RWPE1 (cell line): ENCODE results near the gene FNDC10.

ENCODE experiments used
- CTCF ChIA-PET: fragments of 350-600 bp; sonication (Branson Sonifier 250); formaldehyde crosslinking; extraction: SDS; loops from one replicate; lab custom pipeline; 2021; lab: Yijun Ruan, JAX
- POLR2A ChIA-PET: fragments of 400-600 bp; formaldehyde crosslinking; extraction: SDS; loops from one replicate; lab custom pipeline; 2020; ENCODE audit warnings: antibody characterized with exemption; ENCODE audit not compliant: low non-redundant PET; lab: Yijun Ruan, JAX
- DNase-seq: peaks from one replicate; pipeline ENCODE4 v3.0.0; 2012; ENCODE audit warnings: low spot score
- H3K27ac ChIP-seq: fragments of 450-650 bp; 2 replicates; pipeline ENCODE4 v1.5.1; 2017
- TF ChIP-seq, protein P1 (sequence below): fragments of 450-650 bp; conservative IDR thresholded peaks from 2 replicates; pipeline ENCODE4 v1.5.1; 2017; ENCODE audit warnings: low read depth, mild to moderate bottlenecking

FNDC10 gene

DNA sequence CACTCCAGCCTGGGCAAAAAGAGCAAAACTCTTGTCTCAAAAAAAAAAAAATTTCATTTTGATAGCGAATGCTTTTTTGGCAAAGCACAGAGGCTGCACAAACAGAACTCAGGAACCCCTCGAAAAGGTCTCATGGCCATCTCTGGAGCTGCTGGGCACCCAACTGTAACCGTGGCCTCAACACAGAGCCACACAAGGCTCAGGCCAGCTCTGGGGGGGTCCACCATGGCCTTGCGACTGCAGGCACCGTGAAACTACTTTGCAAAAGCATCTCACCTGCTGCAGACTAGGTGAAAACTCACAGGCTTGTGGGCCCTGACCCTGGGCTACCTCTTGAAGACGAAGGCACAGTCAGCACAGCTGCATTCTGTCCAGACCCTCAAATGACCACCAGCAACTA is 43.4 kb downstream of the FNDC10 start:
- no peak for DNase-seq
- CTCF ChIA-PET: no interaction called here
- POLR2A ChIA-PET: no interaction called here
- peak overlapping the region; percentile 67 for H3K27ac ChIP-seq
- TF ChIP-seq, protein P1, sequence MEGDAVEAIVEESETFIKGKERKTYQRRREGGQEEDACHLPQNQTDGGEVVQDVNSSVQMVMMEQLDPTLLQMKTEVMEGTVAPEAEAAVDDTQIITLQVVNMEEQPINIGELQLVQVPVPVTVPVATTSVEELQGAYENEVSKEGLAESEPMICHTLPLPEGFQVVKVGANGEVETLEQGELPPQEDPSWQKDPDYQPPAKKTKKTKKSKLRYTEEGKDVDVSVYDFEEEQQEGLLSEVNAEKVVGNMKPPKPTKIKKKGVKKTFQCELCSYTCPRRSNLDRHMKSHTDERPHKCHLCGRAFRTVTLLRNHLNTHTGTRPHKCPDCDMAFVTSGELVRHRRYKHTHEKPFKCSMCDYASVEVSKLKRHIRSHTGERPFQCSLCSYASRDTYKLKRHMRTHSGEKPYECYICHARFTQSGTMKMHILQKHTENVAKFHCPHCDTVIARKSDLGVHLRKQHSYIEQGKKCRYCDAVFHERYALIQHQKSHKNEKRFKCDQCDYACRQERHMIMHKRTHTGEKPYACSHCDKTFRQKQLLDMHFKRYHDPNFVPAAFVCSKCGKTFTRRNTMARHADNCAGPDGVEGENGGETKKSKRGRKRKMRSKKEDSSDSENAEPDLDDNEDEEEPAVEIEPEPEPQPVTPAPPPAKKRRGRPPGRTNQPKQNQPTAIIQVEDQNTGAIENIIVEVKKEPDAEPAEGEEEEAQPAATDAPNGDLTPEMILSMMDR: no peak

DNA sequence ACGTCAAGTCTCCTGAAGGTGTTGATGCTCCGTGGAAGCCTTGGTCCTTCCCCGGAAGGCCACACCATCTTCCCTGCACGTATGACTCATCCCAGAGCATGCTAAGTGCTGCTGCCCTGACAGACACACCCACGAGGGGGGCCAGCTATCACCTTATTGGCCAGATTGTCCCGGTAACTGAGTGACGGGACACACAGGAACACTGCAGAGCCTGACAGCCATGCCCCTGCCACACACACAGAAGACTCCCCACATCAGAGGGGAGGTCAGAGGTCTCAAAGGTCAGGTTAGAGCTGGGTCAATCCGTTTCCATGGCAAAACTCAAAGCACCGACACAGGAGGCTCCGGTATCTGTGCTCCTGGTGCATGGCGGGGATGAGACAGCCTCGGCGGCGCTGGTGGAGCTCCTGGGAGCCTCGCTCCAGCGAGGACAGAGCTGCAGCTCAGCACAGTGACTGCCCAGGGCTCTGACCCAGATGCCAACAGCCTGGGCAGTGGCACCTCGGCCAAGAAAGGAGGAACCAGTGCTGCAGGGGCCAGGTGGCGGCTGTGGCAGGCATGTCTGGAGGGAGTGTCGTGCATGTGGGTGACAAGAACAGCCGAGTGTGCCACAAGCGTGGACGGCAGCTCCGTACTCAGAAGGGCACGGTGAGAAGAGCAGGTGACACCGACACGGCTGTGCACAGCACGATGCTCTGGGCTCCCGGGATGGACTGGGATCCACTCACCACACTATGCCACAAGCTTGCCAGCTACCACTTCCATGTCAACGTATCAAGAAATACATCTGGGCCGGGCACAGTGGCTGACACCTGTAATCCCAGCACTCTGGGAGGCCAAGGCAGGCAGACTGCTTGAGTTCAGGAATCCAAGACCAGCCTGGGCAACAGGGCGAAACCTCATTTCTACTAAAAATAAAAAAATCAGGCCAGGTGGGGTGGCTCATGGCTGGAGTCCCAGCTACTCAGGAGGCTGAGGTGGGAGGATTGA is 44.7 kb downstream of the FNDC10 start:
- H3K27ac ChIP-seq: peak overlapping the region; percentile 67
- ChIA-PET POLR2A (interaction anchor here (0.6 kb wide), 1 partner anchor 571 kb away, joined by 3 read pairs; no protein-coding TSS in a partner anchor), CTCF (interaction anchor here (0.5 kb wide), 1 partner anchor 114 kb away, joined by 3 read pairs; no protein-coding TSS in a partner anchor)
- TF ChIP-seq, protein P1: no peak
- DNase-seq: peak; percentile 71

DNA sequence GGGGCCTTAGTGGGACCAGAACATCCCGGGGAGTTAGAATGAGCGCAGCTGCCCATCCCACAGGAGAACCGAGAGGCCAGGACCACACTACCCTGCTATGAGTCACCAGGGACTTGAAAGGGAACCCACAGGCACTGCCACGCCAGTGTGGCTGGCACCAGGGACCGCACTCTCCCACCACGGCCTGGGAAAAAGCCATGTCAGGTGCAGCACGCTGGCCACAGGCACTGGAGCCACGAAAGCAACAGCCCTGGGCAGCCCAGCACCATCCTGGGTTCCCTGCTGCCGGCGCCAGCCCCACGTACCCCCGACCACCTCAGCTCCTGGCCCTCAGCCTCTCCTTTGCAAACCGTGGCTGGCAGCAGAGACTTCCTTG is 45.4 kb downstream of the FNDC10 start:
- no peak for DNase-seq
- POLR2A ChIA-PET: no interaction called here
- TF ChIP-seq, protein P1: no peak
- CTCF ChIA-PET: no interaction called here
- H3K27ac ChIP-seq: peak overlapping the region; percentile 67

DNA sequence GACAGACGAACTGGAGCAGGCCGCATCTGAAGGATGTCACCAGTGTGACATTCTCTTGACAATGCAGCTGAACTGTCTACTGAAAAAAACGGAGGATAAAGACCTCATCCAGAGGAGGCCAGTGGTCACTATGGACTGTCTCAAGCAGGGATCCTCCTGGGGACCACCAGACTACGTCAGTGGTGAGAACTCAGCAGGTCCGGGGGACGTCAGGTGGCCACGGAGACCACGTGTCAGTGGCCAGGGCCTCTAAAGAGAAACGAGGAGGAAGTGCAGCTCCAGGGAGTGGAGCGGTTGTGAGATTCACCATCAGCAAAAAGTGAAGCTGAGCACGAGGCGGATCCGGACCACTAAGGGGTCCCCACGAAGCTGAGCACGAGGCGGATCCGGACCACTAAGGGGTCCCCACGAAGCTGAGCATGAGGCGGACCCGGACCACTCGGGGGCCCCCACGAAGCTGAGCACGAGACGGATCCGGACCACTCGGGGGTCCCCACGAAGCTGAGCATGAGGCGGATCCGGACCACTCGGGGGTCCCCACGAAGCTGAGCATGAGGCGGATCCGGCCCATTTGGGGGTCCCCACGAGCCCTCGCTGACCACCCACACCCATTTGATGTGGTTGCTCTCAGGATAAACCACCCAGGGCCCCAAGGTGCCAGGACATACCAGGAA is 46.0 kb downstream of the FNDC10 start:
- no peak for DNase-seq
- peak overlapping the region; percentile 67 for H3K27ac ChIP-seq
- POLR2A ChIA-PET: interaction anchor here (0.6 kb wide), 1 partner anchor 9 kb away, joined by 11 read pairs; no protein-coding TSS in a partner anchor
- CTCF ChIA-PET: no interaction called here
- TF ChIP-seq, protein P1: no peak

DNA sequence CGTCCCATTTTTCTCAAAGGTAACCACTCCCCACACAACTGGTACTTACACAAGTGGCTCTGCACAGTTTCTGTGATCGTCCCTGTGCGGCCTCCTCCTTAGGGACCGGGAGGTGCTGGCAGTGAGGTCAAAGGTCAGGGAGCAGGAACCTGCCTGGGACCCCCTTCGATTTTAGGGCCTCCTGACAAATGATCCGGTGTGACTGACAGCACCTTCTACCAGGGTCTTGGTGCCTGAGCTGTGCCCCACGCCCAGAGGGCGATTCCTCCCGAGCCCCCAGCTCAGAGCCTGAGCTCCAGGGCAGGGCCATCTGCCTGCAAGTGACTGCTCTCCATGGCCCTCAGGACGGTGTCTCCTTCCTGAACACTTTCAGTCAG is 47.7 kb downstream of the FNDC10 start:
- DNase-seq: no peak
- H3K27ac ChIP-seq: peak overlapping the region; percentile 46
- TF ChIP-seq, protein P1: no peak
- ChIA-PET POLR2A (no interaction called here), CTCF (no interaction called here)

DNA sequence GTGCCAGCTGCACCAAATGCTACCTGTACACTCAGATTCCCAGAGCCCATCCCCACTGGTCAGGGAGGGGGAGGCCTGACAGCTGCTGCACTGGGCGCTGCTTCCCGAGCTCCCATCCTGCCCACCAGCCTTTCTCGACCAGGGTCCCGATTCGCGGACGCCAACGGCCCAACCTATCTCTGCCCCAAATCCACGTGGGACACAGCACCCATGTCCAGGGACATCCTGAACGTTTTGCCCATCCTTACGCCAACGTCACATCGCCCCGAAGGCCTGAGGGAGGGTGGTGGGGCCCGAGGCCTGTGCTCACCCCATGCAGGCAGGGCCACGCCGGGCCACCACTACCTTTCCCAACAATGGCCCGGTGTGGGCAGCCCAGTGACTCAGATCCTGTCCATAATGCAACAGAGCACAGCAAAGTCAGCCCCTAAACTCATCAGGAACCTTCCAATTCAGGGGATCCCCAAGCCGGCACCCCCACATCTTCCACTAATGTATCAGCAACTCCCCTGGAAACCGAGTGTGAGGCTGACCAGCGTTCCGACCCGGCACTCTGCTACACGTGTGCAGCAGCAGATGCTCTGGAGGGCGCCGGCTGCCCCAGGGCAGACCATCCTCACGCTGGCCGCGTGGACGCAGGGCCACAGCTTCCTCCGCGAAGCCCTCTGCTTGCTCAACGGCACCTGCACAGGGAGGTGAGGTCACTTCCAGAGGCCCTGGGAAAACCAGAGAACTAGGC is 48.2 kb downstream of the FNDC10 start:
- ChIA-PET CTCF (interaction anchor here (0.6 kb wide), 1 partner anchor 60 kb away, joined by 3 read pairs; no protein-coding TSS in a partner anchor), POLR2A (no interaction called here)

More for the DNA sequence above, 48.2 kb downstream of the FNDC10 start:
- H3K27ac ChIP-seq: peak overlapping the region; percentile 46
- TF ChIP-seq, protein P1: no peak
- no peak for DNase-seq
